ENCODE data around the gene NUDT12.

DNA sequence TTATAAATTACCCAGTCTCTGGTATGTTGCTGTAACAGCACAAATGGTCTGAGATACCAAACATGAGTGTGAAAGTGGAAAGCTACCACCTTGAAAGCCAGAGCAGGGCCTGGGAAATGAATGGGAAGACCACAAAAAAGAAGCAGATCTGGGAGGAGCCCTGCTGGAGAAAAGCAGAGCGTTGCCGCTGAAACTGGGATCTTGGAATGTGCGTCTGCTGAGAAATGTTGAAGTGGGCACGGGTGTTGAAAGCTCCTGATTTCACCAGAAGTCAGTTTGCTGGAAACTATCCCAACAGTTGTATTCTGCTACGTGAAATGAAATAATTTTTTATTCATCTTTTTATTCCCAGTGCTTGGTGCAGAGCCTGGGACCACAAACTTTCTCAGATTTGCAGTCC is 40.0 kb downstream of the NUDT12 start:
- TF ChIP-seq, protein P1, sequence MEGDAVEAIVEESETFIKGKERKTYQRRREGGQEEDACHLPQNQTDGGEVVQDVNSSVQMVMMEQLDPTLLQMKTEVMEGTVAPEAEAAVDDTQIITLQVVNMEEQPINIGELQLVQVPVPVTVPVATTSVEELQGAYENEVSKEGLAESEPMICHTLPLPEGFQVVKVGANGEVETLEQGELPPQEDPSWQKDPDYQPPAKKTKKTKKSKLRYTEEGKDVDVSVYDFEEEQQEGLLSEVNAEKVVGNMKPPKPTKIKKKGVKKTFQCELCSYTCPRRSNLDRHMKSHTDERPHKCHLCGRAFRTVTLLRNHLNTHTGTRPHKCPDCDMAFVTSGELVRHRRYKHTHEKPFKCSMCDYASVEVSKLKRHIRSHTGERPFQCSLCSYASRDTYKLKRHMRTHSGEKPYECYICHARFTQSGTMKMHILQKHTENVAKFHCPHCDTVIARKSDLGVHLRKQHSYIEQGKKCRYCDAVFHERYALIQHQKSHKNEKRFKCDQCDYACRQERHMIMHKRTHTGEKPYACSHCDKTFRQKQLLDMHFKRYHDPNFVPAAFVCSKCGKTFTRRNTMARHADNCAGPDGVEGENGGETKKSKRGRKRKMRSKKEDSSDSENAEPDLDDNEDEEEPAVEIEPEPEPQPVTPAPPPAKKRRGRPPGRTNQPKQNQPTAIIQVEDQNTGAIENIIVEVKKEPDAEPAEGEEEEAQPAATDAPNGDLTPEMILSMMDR (IDR thresholded peaks at IDR 0.05), result no peak
- TF ChIP-seq SIN3A (IDR thresholded peaks at IDR 0.05; ENCODE audit: borderline replicate concordance, insufficient read depth, low read depth, low read length) (no peak), POLR2AphosphoS5 (IDR thresholded peaks at IDR 0.05; ENCODE audit: low read depth, low read length) (no peak)
